GM19372 (cell line): ENCODE measurements around the gene INHBA.

Experiments
- ATAC-seq: cut with Tn5 transposase; IDR thresholded peaks from one replicate; pipeline ENCODE4 v1.9.1; 2021; ENCODE audit warnings: mild to moderate bottlenecking, low read depth, moderate library complexity; ENCODE audit not compliant: unreplicated experiment

INHBA gene

GRCh38 chr7:41691286-41692190 is 11.4 kb downstream of the INHBA start:
- no peak for ATAC-seq

GRCh38 chr7:41689815-41690214 is 13.1 kb downstream of the INHBA start:
- ATAC-seq: no peak

- ATAC-seq: no peak
These were observed 14.0 kb downstream of the INHBA start for GRCh38 chr7:41688906-41689305.

- ATAC-seq: no peak
These were observed 14.8 kb downstream of the INHBA start for GRCh38 chr7:41688012-41688625.

- no peak for ATAC-seq
These were observed 17.2 kb downstream of the INHBA start for GRCh38 chr7:41685684-41686083.

GRCh38 chr7:41682422-41682821 is 20.5 kb downstream of the INHBA start:
- ATAC-seq: no peak

- no peak for ATAC-seq
These were observed 23.3 kb downstream of the INHBA start for GRCh38 chr7:41679566-41679965.

- no peak for ATAC-seq
These were observed 28.3 kb downstream of the INHBA start for GRCh38 chr7:41674505-41675023.

GRCh38 chr7:41661596-41661995 is 41.3 kb downstream of the INHBA start:
- no peak for ATAC-seq

- no peak for ATAC-seq
These were observed 43.4 kb downstream of the INHBA start for GRCh38 chr7:41659539-41659938.

- no peak for ATAC-seq
These were observed 46.5 kb downstream of the INHBA start for GRCh38 chr7:41656366-41656765.

GRCh38 chr7:41655426-41655825 is 47.5 kb downstream of the INHBA start:
- ATAC-seq: no peak

GRCh38 chr7:41652267-41652666 is 50.6 kb downstream of the INHBA start:
- ATAC-seq: no peak

GRCh38 chr7:41648501-41648900 is 54.4 kb downstream of the INHBA start:
- ATAC-seq: no peak

GRCh38 chr7:41643616-41644015 is 59.3 kb downstream of the INHBA start:
- no peak for ATAC-seq

- no peak for ATAC-seq
These were observed 61.2 kb downstream of the INHBA start for GRCh38 chr7:41641665-41642014.

- no peak for ATAC-seq
These were observed 61.8 kb downstream of the INHBA start for GRCh38 chr7:41641011-41641664.

GRCh38 chr7:41640487-41640886 is 62.4 kb downstream of the INHBA start:
- no peak for ATAC-seq

- ATAC-seq: no peak
These were observed 65.8 kb downstream of the INHBA start for GRCh38 chr7:41637049-41637448.
